Neural progenitor cell (in vitro differentiated cells): ENCODE measurements around the gene CHMP4A. TPM values are rescaled to one million over a fixed set of nuclear protein-coding genes. Genes with fewer than 3 reads are reported as not detected.
A peak's percentile ranks its signal among the peaks of the same experiment; 100 is the strongest.

Experiments
- DNase-seq: peaks from one replicate; pipeline ENCODE4 v3.0.0-alpha.2; 2016; ENCODE audit warnings: low spot score
- H2AFZ ChIP-seq: fragments of 200-600 bp; sonication (generic); replicated peaks from 2 replicates; pipeline ENCODE4 v1.6.1; 2016; ENCODE audit warnings: antibody characterized with exemption
- H3F3A ChIP-seq: fragments of 200-600 bp; sonication (generic); 2 replicates; pipeline ENCODE4 v1.6.1; 2016; ENCODE audit warnings: antibody characterized with exemption, low read depth
- H3K27ac ChIP-seq: fragments of 200-600 bp; sonication (generic); 2 replicates; pipeline ENCODE4 v1.5.1; 2016; ENCODE audit warnings: mild to moderate bottlenecking
- H3K27me3 ChIP-seq: fragments of 200-600 bp; sonication (generic); 2 replicates; pipeline ENCODE4 v1.6.1; 2016; ENCODE audit warnings: mild to moderate bottlenecking, moderate library complexity
- H3K36me3 ChIP-seq: fragments of 200-600 bp; sonication (generic); 2 replicates; pipeline ENCODE4 v1.5.1; 2016
- H3K4me1 ChIP-seq: fragments of 200-600 bp; sonication (generic); 2 replicates; pipeline ENCODE4 v1.6.1; 2016; ENCODE audit warnings: mixed run types
- H3K4me2 ChIP-seq: fragments of 200-600 bp; sonication (generic); 2 replicates; pipeline ENCODE4 v1.6.1; 2016
- H3K4me3 ChIP-seq: fragments of 200-600 bp; sonication (generic); 2 replicates; pipeline ENCODE4 v1.5.1; 2016
- H3K79me2 ChIP-seq: fragments of 200-600 bp; sonication (generic); 2 replicates; pipeline ENCODE4 v1.6.1; 2016; ENCODE audit warnings: low read depth
- H3K9ac ChIP-seq: fragments of 200-600 bp; sonication (generic); 2 replicates; pipeline ENCODE4 v1.6.1; 2016
- H3K9me3 ChIP-seq: fragments of 200-600 bp; sonication (generic); 2 replicates; pipeline ENCODE4 v1.5.1; 2016; ENCODE audit warnings: low read depth
- H4K20me1 ChIP-seq: fragments of 200-600 bp; sonication (generic); 2 replicates; pipeline ENCODE4 v1.6.1; 2016; ENCODE audit warnings: low read depth
- H3K27ac Mint-ChIP-seq: 3 replicates; pipeline ENCODE4 v1.8.0; 2021; ENCODE audit warnings: mixed read lengths
- H3K27me3 Mint-ChIP-seq: 2 replicates; pipeline ENCODE4 v1.8.0; 2022; ENCODE audit warnings: low read depth, mild to moderate bottlenecking, inconsistent platforms, moderate library complexity, mixed read lengths; ENCODE audit not compliant: insufficient read depth
- H3K36me3 Mint-ChIP-seq: 3 replicates; pipeline ENCODE4 v1.8.0; 2021; ENCODE audit warnings: mixed read lengths
- H3K4me1 Mint-ChIP-seq: 3 replicates; pipeline ENCODE4 v1.8.0; 2021; ENCODE audit warnings: mixed read lengths
- H3K4me3 Mint-ChIP-seq: 3 replicates; pipeline ENCODE4 v1.8.0; 2021; ENCODE audit warnings: mild to moderate bottlenecking, moderate library complexity, mixed read lengths
- H3K9me3 Mint-ChIP-seq: 3 replicates; pipeline ENCODE4 v1.8.0; 2020; ENCODE audit warnings: mixed read lengths
- CTCF ChIP-seq: fragments of 200-600 bp; sonication (generic); IDR thresholded peaks from 2 replicates; pipeline ENCODE4 v1.5.1; 2017; ENCODE audit warnings: antibody characterized with exemption, mild to moderate bottlenecking
- EZH2 ChIP-seq: fragments of 200-600 bp; sonication (generic); IDR thresholded peaks from 2 replicates; pipeline ENCODE4 v1.6.1; 2017; ENCODE audit warnings: antibody characterized with exemption, mild to moderate bottlenecking, moderate library complexity
- EZH2phosphoT487 ChIP-seq: fragments of 200-600 bp; sonication (generic); IDR thresholded peaks from 2 replicates; pipeline ENCODE4 v1.6.1; 2017; ENCODE audit warnings: antibody characterized with exemption
- total RNA-seq: library from RNA; depleted of rRNA; stranded (reverse); fragments of >200 nt; gene quantifications from 2 replicates; pipeline ENCODE4 v1.2.3, GENCODE V29; 2015; ENCODE audit warnings: low replicate concordance

CHMP4A gene
- total RNA-seq, 1 donor from 2014 or later: 35.3 TPM

- Histone ChIP-seq H3K9me3 (no peaks in the 10 kb centered on the region), H3K36me3 (no peaks in the 10 kb centered on the region), H3K27me3 (no peaks in the 10 kb centered on the region), H4K20me1 (no peaks in the 10 kb centered on the region), H3K4me1 (no peaks in the 10 kb centered on the region), H2AFZ (no peak overlapping the region), H3K4me3 (no peak overlapping the region), H3F3A (no peaks in the 10 kb centered on the region), H3K9ac (peak overlapping the region; percentile 13), H3K27ac (no peak overlapping the region), H3K79me2 (no peaks in the 10 kb centered on the region), H3K4me2 (no peak overlapping the region)
- no peak for DNase-seq
- Mint-ChIP-seq H3K27me3 (peaks cover 2% of the 10 kb centered on the region), H3K4me1 (no peaks in the 10 kb centered on the region), H3K9me3 (no peaks in the 10 kb centered on the region), H3K27ac (no peak overlapping the region), H3K36me3 (no peaks in the 10 kb centered on the region), H3K4me3 (no peak overlapping the region)
- TF ChIP-seq EZH2: no peak
- TF ChIP-seq CTCF: no peak
- TF ChIP-seq EZH2phosphoT487: no peak
Measured at GRCh38 chr14:24260780-24261157, 47.5 kb upstream of the CHMP4A start.

GRCh38 chr14:24260026-24260779 is 46.9 kb upstream of the CHMP4A start:
- Mint-ChIP-seq H3K9me3 (no peaks in the 10 kb centered on the region), H3K4me3 (no peak overlapping the region), H3K27ac (no peak overlapping the region), H3K4me1 (no peaks in the 10 kb centered on the region), H3K36me3 (no peaks in the 10 kb centered on the region), H3K27me3 (peaks cover 2% of the 10 kb centered on the region)
- TF ChIP-seq EZH2phosphoT487 (no peak), CTCF (no peak), EZH2 (no peak)
- no peaks in the 10 kb centered on the region for H3K4me1 ChIP-seq
- no peaks in the 10 kb centered on the region for H3K36me3 ChIP-seq
- peak overlapping the region; percentile 13 for H3K9ac ChIP-seq
- H4K20me1 ChIP-seq: no peaks in the 10 kb centered on the region
- no peaks in the 10 kb centered on the region for H3K79me2 ChIP-seq
- H3K27ac ChIP-seq: no peak overlapping the region
- no peaks in the 10 kb centered on the region for H3F3A ChIP-seq
- DNase-seq: no peak
- no peak overlapping the region for H2AFZ ChIP-seq
- no peak overlapping the region for H3K4me2 ChIP-seq
- no peak overlapping the region for H3K4me3 ChIP-seq
- no peaks in the 10 kb centered on the region for H3K27me3 ChIP-seq
- H3K9me3 ChIP-seq: no peaks in the 10 kb centered on the region

DNA sequence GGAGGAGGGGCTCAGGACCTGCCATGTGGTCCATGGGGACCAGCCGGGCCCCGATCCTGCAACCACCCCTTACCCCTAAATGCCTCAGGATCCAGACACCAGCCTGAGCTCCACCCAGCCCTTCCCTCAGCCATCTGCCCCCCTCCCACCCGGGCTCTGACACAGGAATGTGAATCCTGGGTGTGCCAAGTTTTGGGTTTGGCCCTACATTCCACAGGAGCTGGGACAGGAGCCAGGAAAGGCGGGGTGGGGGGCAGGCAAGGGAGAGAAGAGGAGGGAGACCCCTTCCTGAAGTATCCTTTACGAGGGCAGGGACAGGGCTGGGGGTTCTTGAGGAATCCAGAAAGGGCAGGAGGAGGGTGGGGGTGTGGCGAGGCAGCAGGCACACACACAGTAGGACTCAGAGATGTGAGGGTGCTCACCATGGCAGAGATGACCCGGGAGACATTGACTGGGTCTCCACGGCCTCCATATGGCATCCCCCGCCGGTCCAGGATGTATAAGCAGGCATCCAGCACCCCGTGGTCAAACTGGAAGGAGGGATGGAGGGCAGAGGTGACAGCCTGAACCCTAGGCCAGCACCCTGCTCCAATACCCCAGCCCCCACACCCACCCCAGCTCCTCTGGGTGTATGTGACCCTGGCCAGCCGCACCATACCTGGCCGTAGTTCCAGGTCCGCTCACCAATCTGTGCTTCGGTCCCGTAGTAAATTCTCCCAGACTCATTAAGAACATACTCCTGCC is 46.2 kb upstream of the CHMP4A start:
- Histone ChIP-seq H3K9ac (no peak overlapping the region), H2AFZ (no peak overlapping the region), H3K36me3 (no peaks in the 10 kb centered on the region), H3K79me2 (no peaks in the 10 kb centered on the region), H3K4me1 (no peaks in the 10 kb centered on the region), H4K20me1 (no peaks in the 10 kb centered on the region), H3K4me2 (no peak overlapping the region), H3K9me3 (no peaks in the 10 kb centered on the region), H3F3A (no peaks in the 10 kb centered on the region), H3K27me3 (no peaks in the 10 kb centered on the region), H3K4me3 (no peak overlapping the region), H3K27ac (no peak overlapping the region)
- Mint-ChIP-seq H3K27me3 (peaks cover 2% of the 10 kb centered on the region), H3K9me3 (no peaks in the 10 kb centered on the region), H3K4me1 (no peaks in the 10 kb centered on the region), H3K27ac (no peak overlapping the region), H3K4me3 (no peak overlapping the region), H3K36me3 (no peaks in the 10 kb centered on the region)
- TF ChIP-seq CTCF (no peak), EZH2phosphoT487 (no peak), EZH2 (no peak)
- DNase-seq: no peak
